Neural progenitor cell (in vitro differentiated cells): ENCODE results near the gene PARP16.

ENCODE experiments used
- CTCF ChIP-seq: fragments of 200-600 bp; sonication (generic); IDR thresholded peaks from 2 replicates; pipeline ENCODE4 v1.5.1; 2017; ENCODE audit warnings: antibody characterized with exemption, mild to moderate bottlenecking
- EZH2 ChIP-seq: fragments of 200-600 bp; sonication (generic); IDR thresholded peaks from 2 replicates; pipeline ENCODE4 v1.6.1; 2017; ENCODE audit warnings: antibody characterized with exemption, mild to moderate bottlenecking, moderate library complexity

- TF ChIP-seq EZH2 (no peak), CTCF (no peak)
These were observed 37.0 kb downstream of the PARP16 start for GRCh38 chr15:65249641-65250040.
